Right ventricle myocardium superior (tissue), 1 donor: ENCODE data around the gene TMEM38A. TPM values are rescaled to one million over a fixed set of nuclear protein-coding genes. Genes with fewer than 3 reads are reported as not detected.
"Not testable (repeated sequence)": the region's sequence is repeated elsewhere in the genome, so short reads cannot be mapped to it uniquely, and the experiment has no call there.

Experiments
- ATAC-seq: fragments of 200-7000 bp; cut with Tn5 transposase; one replicate; pipeline ENCODE4 v1.9.1; 2020; ENCODE audit warnings: mild to moderate bottlenecking; ENCODE audit not compliant: poor library complexity
- DNase-seq: peaks from one replicate; pipeline ENCODE4 v3.0.0-alpha.2; 2020
- intact Hi-C: fragments of 100-400 bp; cut with DNase I; formaldehyde crosslinking; loops from one replicate; pipeline ENCODE4 v1.11.2; 2022
- total RNA-seq: library from RNA; stranded (reverse); fragmentation: NEBNext Ultra II Directional; extraction: Animal tissue kit (Norgen Biotek cat#: 25700); gene quantifications from one replicate; pipeline ENCODE4 v1.2.1, GENCODE V29; 2021
- donor health status: DM: no; HTN: yes; CAD: no; lungs with severe emphysema.

The TMEM38A gene
- total RNA-seq, 1 donor from 2014 or later = 44.6 TPM

DNA sequence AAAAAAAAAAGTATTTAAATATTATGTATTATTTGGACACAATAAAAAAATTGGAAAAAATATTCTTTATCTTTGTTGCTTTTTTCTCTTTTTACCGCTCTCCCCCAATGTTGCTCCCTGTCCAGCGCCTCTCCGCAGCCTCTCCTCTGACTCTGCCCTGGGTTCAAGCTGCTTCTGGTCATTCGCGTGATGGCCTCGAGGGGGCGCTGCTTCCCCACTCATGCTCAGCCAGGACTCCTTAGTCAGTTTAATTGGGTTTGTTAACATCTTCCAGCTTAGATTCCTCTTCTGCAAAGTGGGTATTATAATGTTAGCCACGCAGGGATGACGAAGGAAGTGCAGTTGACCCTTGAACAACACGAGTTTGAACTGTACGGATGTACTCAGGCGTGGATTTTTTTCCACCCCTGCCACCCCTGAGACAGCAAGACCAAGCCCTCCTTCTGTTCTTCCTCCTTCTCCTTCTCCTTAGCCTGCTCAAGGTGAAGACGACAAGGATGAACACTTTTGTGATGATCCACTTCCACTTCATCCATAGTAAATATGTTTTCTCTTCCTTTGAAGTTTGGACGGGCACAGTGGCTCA is 53.9 kb downstream of the TMEM38A start:
- peak; percentile 61 for DNase-seq
- no peak for ATAC-seq
- intact Hi-C loops = no loop called here

DNA sequence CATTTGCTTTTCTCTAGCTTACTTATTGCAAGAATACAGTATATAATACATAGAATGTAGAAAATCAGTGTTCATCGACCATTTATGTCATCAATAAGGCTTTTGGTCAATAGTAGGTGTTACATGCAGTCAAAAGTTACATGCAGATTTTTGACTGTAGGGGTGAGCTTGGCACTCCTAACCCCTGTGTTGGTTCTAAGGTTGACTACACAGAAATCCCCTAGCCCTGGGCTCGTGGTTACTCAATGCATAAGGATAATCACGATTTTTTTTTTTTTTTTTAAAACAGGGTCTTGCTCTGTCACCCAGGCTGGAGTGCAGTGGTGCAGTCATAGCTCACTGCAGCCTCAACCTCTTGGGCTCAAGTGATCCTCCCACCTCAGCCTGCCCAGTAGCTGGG is 54.7 kb downstream of the TMEM38A start:
- DNase-seq (no peak), ATAC-seq (no peak)
- intact Hi-C loops = no loop called here

GRCh38 chr19:16721051-16721450 is 60.1 kb downstream of the TMEM38A start:
- no peak for ATAC-seq
- intact Hi-C loops = no loop called here

DNA sequence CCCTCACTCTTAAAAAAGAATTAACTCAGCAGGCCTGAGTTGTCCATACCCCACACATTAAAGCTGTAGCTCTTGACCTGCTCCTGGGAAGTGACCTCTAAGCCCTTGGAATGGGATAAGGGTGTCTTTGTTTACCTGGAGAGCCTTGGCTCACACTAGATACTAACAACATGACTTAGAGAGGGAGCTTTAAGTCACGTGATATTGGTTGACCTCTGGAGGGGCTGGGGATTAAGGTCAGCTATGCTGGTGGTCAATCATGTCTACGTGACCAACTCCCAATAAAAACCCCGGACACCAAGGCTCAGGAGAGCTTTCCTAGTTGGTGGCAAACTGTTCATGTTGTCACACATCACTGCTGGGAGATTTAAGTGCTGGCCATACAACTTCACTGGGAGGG is 61.7 kb downstream of the TMEM38A start:
- no peak for ATAC-seq
- intact Hi-C loops = no loop called here
- DNase-seq = no peak

More at GRCh38 chr19:16721051-16721450, 60.1 kb downstream of the TMEM38A start:
- DNase-seq = no peak

- intact Hi-C loops = no loop called here
- ATAC-seq (no peak), DNase-seq (no peak)
These were observed 66.0 kb downstream of the TMEM38A start for GRCh38 chr19:16726916-16727315.

GRCh38 chr19:16735650-16736266 is 74.8 kb downstream of the TMEM38A start:
- ATAC-seq, DNase-seq, intact Hi-C loops: not testable (repeated sequence)

- no peak for ATAC-seq
- intact Hi-C loops = no loop called here
- DNase-seq = no peak
These were observed 75.8 kb downstream of the TMEM38A start for GRCh38 chr19:16736709-16737108.

DNA sequence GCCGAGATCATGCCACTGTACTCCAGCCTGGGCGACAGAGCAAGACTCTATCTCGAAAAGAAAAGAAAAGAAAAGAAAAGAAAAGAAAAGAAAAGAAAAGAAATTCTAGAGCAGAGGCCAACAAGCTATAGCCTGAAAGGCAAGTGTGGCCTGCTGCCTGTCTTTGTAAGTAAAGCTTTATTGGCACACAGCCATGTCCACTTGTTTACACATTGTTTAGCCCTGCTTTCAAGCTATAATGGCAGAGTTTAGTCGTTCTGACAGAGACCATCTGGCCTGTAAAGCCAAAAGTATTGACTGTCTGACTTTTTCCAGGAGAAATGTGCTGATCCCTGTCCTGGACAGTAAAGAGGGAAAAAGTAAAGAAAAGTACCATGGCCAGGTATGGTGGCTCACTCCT is 77.0 kb downstream of the TMEM38A start:
- no peak for DNase-seq
- no peak for ATAC-seq
- intact Hi-C loops = no loop called here

DNA sequence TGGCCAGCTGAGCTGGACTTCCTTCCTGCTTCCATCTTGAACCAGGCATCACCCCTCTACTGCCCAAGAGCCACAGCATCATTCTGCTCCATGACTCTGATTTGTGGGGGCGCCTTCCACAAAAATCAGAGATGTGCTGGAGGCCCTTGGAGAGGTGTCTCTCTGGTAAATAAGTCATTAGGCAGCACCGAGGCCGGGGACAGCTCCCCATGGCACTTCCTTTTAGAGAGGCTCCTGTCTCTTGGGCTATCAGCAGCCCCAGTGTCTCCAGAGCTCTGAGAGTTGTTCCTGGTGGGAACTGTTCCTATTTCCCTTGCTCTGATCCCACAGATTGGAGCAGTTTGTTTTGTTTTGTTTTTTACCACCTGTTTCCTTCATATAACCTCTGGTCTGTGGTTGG is 78.6 kb downstream of the TMEM38A start:
- intact Hi-C loops = no loop called here
- no peak for DNase-seq
- no peak for ATAC-seq

Other genes with a start within 250 kb of the TMEM38A start
- 76.1 TPM for gene EPS15L1, start 189.2 kb upstream of the TMEM38A start, total RNA-seq
- gene CALR3, start 165.0 kb upstream of the TMEM38A start, total RNA-seq = not detected
- 3.6 TPM for gene C19orf44, start 164.7 kb upstream of the TMEM38A start, total RNA-seq
- gene CHERP, start 118.7 kb upstream of the TMEM38A start, total RNA-seq = 19.7 TPM
- 20.8 TPM for gene SLC35E1, start 88.7 kb upstream of the TMEM38A start, total RNA-seq
- gene MED26, start 32.9 kb upstream of the TMEM38A start, total RNA-seq = 3.9 TPM
- 27.5 TPM for gene SMIM7, start 995 bp upstream of the TMEM38A start, total RNA-seq
- not detected for gene NWD1, start 58.7 kb downstream of the TMEM38A start, total RNA-seq
- gene SIN3B, start 168.3 kb downstream of the TMEM38A start, total RNA-seq = 21.9 TPM
- gene F2RL3, start 227.9 kb downstream of the TMEM38A start, total RNA-seq = 0.16 TPM